CD14-positive monocyte (primary cell): ENCODE results near the gene NHLRC3. TPM values are rescaled to one million over a fixed set of nuclear protein-coding genes. Genes with fewer than 3 reads are reported as not detected.
A peak's percentile ranks its signal among the peaks of the same experiment; 100 is the strongest.

Experiments
- DNase-seq, 3 donors: peaks; one replicate each; pipeline ENCODE4 v3.0.0-alpha.2; 2011 to 2022
- H2AFZ ChIP-seq: 2 replicates; pipeline ENCODE4 v1.6.0; 2012; ENCODE audit warnings: mild to moderate bottlenecking, low read depth, low read length, inconsistent platforms; ENCODE audit not compliant: insufficient read depth, poor library complexity, severe bottlenecking
- H3K27ac ChIP-seq, 2 donors: 1 replicate in 1 of 2; 2 replicates in 1 of 2; pipeline ENCODE4 v1.5.1; 2012 to 2013; ENCODE audit warnings: low read length in 2 of 2, control low read depth in 1 of 2, inconsistent platforms in 1 of 2, low read depth in 1 of 2, mild to moderate bottlenecking in 1 of 2
- H3K27me3 ChIP-seq, 2 donors: one replicate each; pipeline versions ENCODE4 v1.6.0 to v1.6.1; 2011 to 2013; ENCODE audit warnings: low read length in 2 of 2; ENCODE audit not compliant: control insufficient read depth in 2 of 2, insufficient read depth in 2 of 2
- H3K36me3 ChIP-seq, 2 donors: replicated peaks in 1 of 2; 1 replicate in 1 of 2; 2 replicates in 1 of 2; pipeline versions ENCODE4 v1.5.1 to v1.6.1; 2012 to 2013; ENCODE audit warnings: low read length in 2 of 2, control low read depth in 1 of 2, inconsistent platforms in 1 of 2, mild to moderate bottlenecking in 1 of 2; ENCODE audit not compliant: insufficient read depth in 2 of 2, control insufficient read depth in 1 of 2
- H3K4me1 ChIP-seq, 2 donors: 1 replicate in 1 of 2; 2 replicates in 1 of 2; pipeline versions ENCODE4 v1.5.1 to v1.6.1; 2012 to 2013; ENCODE audit warnings: low read length in 2 of 2, control low read depth in 1 of 2, inconsistent platforms in 1 of 2, mild to moderate bottlenecking in 1 of 2, moderate library complexity in 1 of 2; ENCODE audit not compliant: insufficient read depth in 2 of 2, control insufficient read depth in 1 of 2
- H3K4me2 ChIP-seq: replicated peaks from 2 replicates; pipeline ENCODE3; 2012; ENCODE audit warnings: low read length, moderate library complexity, mild to moderate bottlenecking; ENCODE audit not compliant: poor library complexity, severe bottlenecking; ENCODE audit errors: extremely low read depth
- H3K4me3 ChIP-seq, 3 experiments: fragments of 200-600 bp in 1 of 3; sonication (generic) in 1 of 3; replicated peaks in 1 of 3; 1 replicate in 2 of 3; 2 replicates in 1 of 3; pipeline ENCODE4 v1.5.1; 2011 to 2013; ENCODE audit warnings: low read length in 3 of 3, mild to moderate bottlenecking in 3 of 3, control low read depth in 2 of 3, low read depth in 2 of 3, inconsistent platforms in 1 of 3, moderate library complexity in 1 of 3
- H3K79me2 ChIP-seq: 2 replicates; pipeline ENCODE4 v1.6.0; 2012; ENCODE audit warnings: mild to moderate bottlenecking, control low read depth, inconsistent platforms, low read length, moderate library complexity; ENCODE audit not compliant: insufficient read depth
- H3K9ac ChIP-seq: 2 replicates; pipeline ENCODE4 v1.6.0; 2017; ENCODE audit warnings: low read length, mild to moderate bottlenecking; ENCODE audit not compliant: insufficient read depth, poor library complexity, severe bottlenecking
- H3K9me3 ChIP-seq, 2 donors: replicated peaks in 1 of 2; 1 replicate in 1 of 2; 2 replicates in 1 of 2; pipeline versions ENCODE4 v1.5.1 to v1.6.1; 2012 to 2013; ENCODE audit warnings: low read length in 2 of 2, control low read depth in 1 of 2; ENCODE audit not compliant: control insufficient read depth in 1 of 2, insufficient read depth in 1 of 2
- H4K20me1 ChIP-seq: 2 replicates; pipeline ENCODE4 v1.6.0; 2012; ENCODE audit warnings: mild to moderate bottlenecking, low read length, control low read depth, moderate library complexity; ENCODE audit not compliant: insufficient read depth
- H3K27ac Mint-ChIP-seq, 7 donors: one replicate each; pipeline ENCODE4 v1.8.0; 2020; ENCODE audit warnings: mild to moderate bottlenecking in 7 of 7, mixed read lengths in 7 of 7, moderate library complexity in 6 of 7, inconsistent platforms in 2 of 7
- H3K27me3 Mint-ChIP-seq, 3 donors: one replicate each; pipeline ENCODE4 v1.8.0; 2021 to 2022; ENCODE audit warnings: low read depth in 3 of 3, mild to moderate bottlenecking in 3 of 3, mixed read lengths in 3 of 3, moderate library complexity in 3 of 3, inconsistent platforms in 1 of 3
- H3K36me3 Mint-ChIP-seq, 2 donors: one replicate each; pipeline ENCODE4 v1.8.0; 2020; ENCODE audit warnings: mixed read lengths in 2 of 2, inconsistent platforms in 1 of 2, mild to moderate bottlenecking in 1 of 2
- H3K4me1 Mint-ChIP-seq: one replicate; pipeline ENCODE4 v1.8.0; 2020; ENCODE audit warnings: mild to moderate bottlenecking, mixed read lengths
- H3K4me3 Mint-ChIP-seq, 2 donors: one replicate each; pipeline ENCODE4 v1.8.0; 2020; ENCODE audit warnings: mild to moderate bottlenecking in 2 of 2, mixed read lengths in 2 of 2, moderate library complexity in 1 of 2
- H3K9me3 Mint-ChIP-seq, 7 donors: one replicate each; pipeline ENCODE4 v1.8.0; 2020 to 2022; ENCODE audit warnings: mixed read lengths in 7 of 7, mild to moderate bottlenecking in 6 of 7, moderate library complexity in 6 of 7, inconsistent platforms in 2 of 7
- CTCF ChIP-seq: fragments of 200-600 bp; IDR thresholded peaks from one replicate; pipeline ENCODE4 v1.8.0; 2022; ENCODE audit warnings: antibody characterized with exemption, mild to moderate bottlenecking
- WGBS: methylation state at CpG from one replicate; pipeline ENCODE4 v1.1.5; 2013; ENCODE audit warnings: missing lambda C conversion rate; ENCODE audit not compliant: insufficient coverage; 5-methylcytosine and 5-hydroxymethylcytosine counted together
- intact Hi-C, 2 donors: fragments of 100-400 bp; cut with micrococcal nuclease; formaldehyde crosslinking; loops; one replicate each; pipeline versions ENCODE4 v1.15.0 to v1.15.1; 2023
- polyA plus RNA-seq, 3 donors: library from polyadenylated mRNA; depleted of rRNA in 1 of 3; unstranded in 2 of 3; stranded (reverse) in 1 of 3; fragments of 300-500 nt in 2 of 3; fragments of >200 nt in 1 of 3; fragmentation: Illumina TruSeq in 2 of 3; gene quantifications; 1 replicate in 2 of 3; 2 replicates in 1 of 3; pipeline ENCODE4 v1.2.3, GENCODE V29; 2012 to 2021

NHLRC3 gene
- polyA plus RNA-seq, 3 donors: 12.8 to 17.7 (median 13.0) TPM

- 0% methylated on average over 2 of the region's 15 CpGs for WGBS
These were observed 344 bp downstream of the NHLRC3 start for GRCh38 chr13:39038569-39039030.

GRCh38 chr13:39039041-39039440 lies 785 bp downstream of the NHLRC3 start:
- Mint-ChIP-seq H3K36me3 (peaks cover 14 to 15% of the 10 kb centered on the region in 2 donors), H3K9me3 (no peaks in the 10 kb centered on the region), H3K27me3 (peaks cover 0 to 3% (median 2%) of the 10 kb centered on the region in 3 donors), H3K4me1 (peaks cover 55% of the 10 kb centered on the region), H3K27ac (peak overlapping the region; percentile 96 to 99 (median 97)), H3K4me3 (peak overlapping the region; percentile 93 to 99)
- Histone ChIP-seq H3K4me1 (peaks cover 49 to 58% of the 10 kb centered on the region in 2 donors), H3K36me3 (peaks cover 2 to 16% of the 10 kb centered on the region in 2 donors), H3K27ac (peak overlapping the region; percentile 91 to 98), H3K79me2 (peaks cover 88% of the 10 kb centered on the region), H3K4me2 (peak overlapping the region; percentile 81), H4K20me1 (peaks cover 31% of the 10 kb centered on the region), H3K27me3 (no peaks in the 10 kb centered on the region), H3K9ac (peak overlapping the region; percentile 79), H3K9me3 (no peaks in the 10 kb centered on the region), H3K4me3 (peak overlapping the region; percentile 84 to 97 (median 94)), H2AFZ (peak overlapping the region; percentile 83)
- peak; percentile 21 to 37 (median 24) for DNase-seq
- TF ChIP-seq CTCF: no peak
- 0% methylated on average over 1 of the region's 7 CpGs for WGBS
- intact Hi-C loops: no loop called here

More at GRCh38 chr13:39038569-39039030, 344 bp downstream of the NHLRC3 start:
- H3K36me3 Mint-ChIP-seq: peaks cover 12 to 15% of the 10 kb centered on the region in 2 donors
- Histone ChIP-seq H3K4me3 (peak overlapping the region; percentile 84 to 97 (median 94)), H3K36me3 (peaks cover 2 to 12% of the 10 kb centered on the region in 2 donors), H2AFZ (peak overlapping the region; percentile 83), H4K20me1 (peaks cover 36% of the 10 kb centered on the region), H3K27me3 (no peaks in the 10 kb centered on the region), H3K79me2 (peaks cover 88% of the 10 kb centered on the region), H3K27ac (peak overlapping the region; percentile 91 to 98), H3K4me2 (peak overlapping the region; percentile 81), H3K4me1 (peaks cover 49 to 60% of the 10 kb centered on the region in 2 donors), H3K9ac (peak overlapping the region; percentile 79), H3K9me3 (no peaks in the 10 kb centered on the region)
- peak overlapping the region; percentile 96 to 99 (median 97) for H3K27ac Mint-ChIP-seq
- H3K4me3 Mint-ChIP-seq: peak overlapping the region; percentile 93 to 99
- peak; percentile 29 to 38 (median 29) for DNase-seq
- TF ChIP-seq CTCF: no peak
- intact Hi-C loops: no loop called here
- H3K27me3 Mint-ChIP-seq: peaks cover 0 to 3% (median under 1%) of the 10 kb centered on the region in 3 donors
- peaks cover 58% of the 10 kb centered on the region for H3K4me1 Mint-ChIP-seq
- no peaks in the 10 kb centered on the region for H3K9me3 Mint-ChIP-seq
